H54 (cell line): Measurements from ENCODE around the gene SMARCAD1.
A peak's percentile ranks its signal among the peaks of the same experiment; 100 is the strongest.

Experiments used
- DNase-seq: peaks from one replicate; pipeline ENCODE4 v3.0.0; 2011; ENCODE audit warnings: low spot score, mixed read lengths; ENCODE audit not compliant: insufficient read length
- FAIRE-seq: peaks from 3 replicates; lab custom pipeline; 2011; peaks lifted over from hg19 to GRCh38; lab: Jason Lieb, UNC
- POLR2A ChIP-seq: IDR thresholded peaks from 2 replicates; pipeline ENCODE4 v1.6.1; 2011; ENCODE audit warnings: low read depth, mild to moderate bottlenecking, low read length

SMARCAD1 gene

GRCh38 chr4:94214703-94215319, 7.1 kb downstream of the SMARCAD1 start:
- FAIRE-seq, result no peak
- no peak for TF ChIP-seq POLR2A
- no peak for DNase-seq

- FAIRE-seq (no peak), DNase-seq (no peak)
- no peak for TF ChIP-seq POLR2A
Observed at GRCh38 chr4:94216394-94216793, 8.7 kb downstream of the SMARCAD1 start.

DNA sequence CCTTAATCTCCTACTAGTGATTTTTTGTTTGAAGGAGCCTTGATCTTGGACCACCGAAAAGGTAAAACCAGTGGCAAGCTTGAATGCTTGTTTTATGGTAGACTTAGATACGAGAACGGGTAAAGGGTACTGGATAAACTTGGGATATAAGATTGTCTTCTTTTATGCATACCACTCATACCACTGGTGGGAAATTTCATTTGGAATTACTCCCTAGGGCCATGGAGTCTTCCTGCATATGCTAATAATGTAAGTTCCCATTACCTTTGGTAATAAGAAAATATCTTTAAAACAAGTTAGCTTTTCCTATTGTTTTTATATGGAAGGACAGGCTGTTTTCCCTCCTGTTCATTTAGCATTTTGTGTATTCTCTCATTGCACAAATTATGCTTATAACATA, 11.7 kb downstream of the SMARCAD1 start:
- FAIRE-seq, result no peak
- TF ChIP-seq POLR2A, result no peak
- no peak for DNase-seq

- FAIRE-seq (no peak), DNase-seq (no peak)
- no peak for TF ChIP-seq POLR2A
Observed at GRCh38 chr4:94221916-94222315, 14.3 kb downstream of the SMARCAD1 start.

DNA sequence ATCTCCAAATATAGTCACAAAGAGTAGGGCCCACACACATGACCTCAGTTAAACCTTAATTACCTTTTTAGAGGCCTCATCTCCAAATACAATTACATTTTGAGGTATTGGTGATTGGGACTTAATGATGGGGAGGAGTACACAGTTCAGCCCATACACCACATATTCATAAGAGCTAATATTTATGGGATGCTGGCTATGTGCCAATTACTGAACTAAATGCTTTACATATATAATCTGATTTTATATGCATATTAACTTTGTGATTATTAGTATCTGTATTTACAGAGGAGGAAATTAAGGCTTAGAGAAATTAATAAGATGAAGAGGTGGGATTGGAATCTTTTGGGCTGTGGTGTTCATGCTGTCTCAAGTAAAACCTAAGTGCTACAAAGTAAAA, 17.8 kb downstream of the SMARCAD1 start:
- no peak for FAIRE-seq
- no peak for TF ChIP-seq POLR2A
- DNase-seq, result no peak

GRCh38 chr4:94226763-94227162, 19.1 kb downstream of the SMARCAD1 start:
- TF ChIP-seq POLR2A, result no peak
- DNase-seq, result no peak
- no peak for FAIRE-seq

DNA sequence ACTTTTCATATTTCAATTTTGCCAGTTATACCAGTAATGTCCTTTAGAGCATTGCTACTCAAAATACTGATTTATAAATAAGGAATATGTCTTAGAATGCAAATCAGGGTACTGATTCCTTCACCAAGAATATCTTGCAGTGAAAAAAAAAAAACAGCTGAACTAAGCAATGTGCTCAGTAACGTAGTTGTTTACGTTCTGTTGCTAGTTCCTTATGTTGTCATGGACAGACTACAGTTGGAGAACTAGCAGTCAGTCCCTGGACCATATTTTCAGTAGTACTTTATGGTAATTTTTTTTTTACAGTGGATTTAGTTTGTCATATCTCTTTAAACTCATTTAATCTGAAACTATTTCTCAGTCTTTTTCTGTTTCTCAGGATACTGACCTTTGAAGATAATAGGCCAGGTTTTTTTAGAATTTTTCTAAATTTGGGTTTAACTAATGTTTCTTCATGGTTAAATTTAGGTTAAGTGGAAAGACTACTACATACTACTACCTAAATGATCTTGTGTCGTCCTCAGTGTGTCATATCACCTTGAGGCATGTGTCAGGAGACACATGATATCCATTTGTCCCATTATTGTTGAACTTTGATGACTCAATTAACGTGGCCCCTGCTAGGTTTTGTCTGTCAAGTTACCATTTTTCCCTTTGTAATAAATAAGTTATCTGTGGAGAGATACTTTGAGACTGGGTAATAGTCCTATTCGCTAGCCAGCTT, 21.0 kb downstream of the SMARCAD1 start:
- TF ChIP-seq POLR2A, result no peak
- FAIRE-seq (no peak), DNase-seq (no peak)

- TF ChIP-seq POLR2A, result no peak
- FAIRE-seq (no peak), DNase-seq (no peak)
Observed at GRCh38 chr4:94232519-94232918, 24.9 kb downstream of the SMARCAD1 start.

DNA sequence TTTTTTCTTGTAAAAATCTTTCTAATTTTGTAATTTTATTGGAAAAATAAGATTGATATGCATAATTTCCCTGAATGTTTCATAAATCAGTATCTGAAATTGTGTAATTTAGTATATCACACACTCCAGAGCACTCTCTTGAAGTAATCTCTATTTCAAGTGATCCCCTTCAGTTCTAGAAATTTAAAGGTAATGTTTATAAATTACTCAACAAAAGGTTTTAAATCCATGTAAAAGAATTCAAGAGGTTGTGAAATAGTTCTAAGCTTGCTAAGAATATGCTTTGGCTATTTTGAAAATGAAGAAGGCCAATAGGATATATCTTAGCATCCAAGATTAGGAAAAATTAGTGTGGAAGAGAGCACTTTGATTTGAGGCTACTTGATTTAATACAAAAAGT, 28.2 kb downstream of the SMARCAD1 start:
- no peak for TF ChIP-seq POLR2A
- FAIRE-seq (no peak), DNase-seq (no peak)

DNA sequence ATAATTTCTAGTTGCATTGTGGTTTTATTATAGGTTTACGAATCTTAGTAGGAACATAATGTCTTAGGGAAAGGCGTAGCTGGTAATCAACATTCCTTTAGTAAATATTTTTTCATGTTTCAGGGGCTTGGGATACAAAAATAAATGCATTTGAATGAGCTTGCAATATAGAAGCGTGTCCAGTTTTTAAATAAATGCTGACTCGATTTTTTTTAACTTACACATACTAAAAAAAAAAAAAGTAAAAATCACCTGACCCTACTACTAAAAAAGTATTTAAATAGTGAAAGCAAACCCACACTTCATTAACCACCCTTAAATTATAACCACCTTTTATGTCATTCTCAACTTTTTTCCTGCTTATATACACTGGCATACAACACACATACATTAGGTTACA, 29.6 kb downstream of the SMARCAD1 start:
- no peak for FAIRE-seq

GRCh38 chr4:94238160-94238559, 30.5 kb downstream of the SMARCAD1 start:
- TF ChIP-seq POLR2A, result no peak
- DNase-seq (no peak), FAIRE-seq (no peak)

More for the DNA sequence above, 29.6 kb downstream of the SMARCAD1 start:
- DNase-seq, result no peak
- no peak for TF ChIP-seq POLR2A

DNA sequence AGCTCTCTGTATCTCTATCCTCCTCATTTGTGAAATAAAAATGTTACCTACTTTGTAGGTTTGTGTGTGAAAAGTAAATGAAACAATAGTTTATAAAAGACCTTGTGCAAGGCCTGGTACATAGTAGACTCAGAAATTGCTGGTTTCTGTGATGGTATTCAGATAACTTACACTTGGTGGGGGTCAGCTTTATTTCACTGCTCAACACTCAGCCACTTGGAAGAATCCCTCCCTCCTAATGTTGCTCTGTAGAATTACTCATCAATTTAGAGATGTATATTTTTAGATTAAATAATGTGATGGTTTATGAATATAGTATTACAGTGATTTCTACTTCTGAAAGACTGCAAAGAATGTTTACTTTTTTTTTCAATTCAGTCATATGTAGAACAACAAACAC, 32.7 kb downstream of the SMARCAD1 start:
- FAIRE-seq (no peak), DNase-seq (no peak)
- no peak for TF ChIP-seq POLR2A

DNA sequence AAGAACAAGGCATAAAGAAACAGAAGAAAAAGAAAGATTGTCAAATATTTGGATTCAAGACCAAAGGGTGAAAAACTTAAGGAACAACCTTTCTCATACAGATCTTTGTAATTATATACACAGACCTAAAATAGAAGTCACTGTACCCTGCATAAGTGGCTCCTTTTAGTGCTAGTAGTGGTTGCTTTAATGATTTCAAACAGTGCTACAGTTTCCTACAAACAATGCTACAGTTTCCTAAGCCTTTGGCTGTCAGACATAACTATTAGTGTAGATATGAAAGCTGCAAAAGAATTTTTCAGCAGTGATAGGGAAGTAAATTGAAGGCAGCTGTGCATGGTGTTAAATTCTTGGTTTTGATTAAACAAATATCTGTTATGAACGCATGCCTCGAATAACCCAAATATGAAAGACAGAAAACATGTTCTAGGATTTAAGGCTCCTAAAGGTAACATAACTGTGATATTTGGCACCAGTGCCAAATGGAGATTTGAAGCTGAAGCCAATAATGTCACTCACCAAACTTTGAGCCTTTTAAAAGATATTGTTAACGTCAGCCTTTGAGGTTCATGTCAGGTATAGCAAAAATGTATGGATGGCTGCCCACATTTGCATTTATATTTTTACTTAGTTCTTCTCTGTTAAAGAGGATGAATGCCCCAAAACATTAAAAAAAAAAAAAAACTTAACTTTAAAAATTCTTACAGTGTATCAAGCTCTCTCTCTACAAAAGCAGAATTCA, 36.6 kb downstream of the SMARCAD1 start:
- FAIRE-seq, result no peak
- DNase-seq, result no peak
- TF ChIP-seq POLR2A, result no peak

DNA sequence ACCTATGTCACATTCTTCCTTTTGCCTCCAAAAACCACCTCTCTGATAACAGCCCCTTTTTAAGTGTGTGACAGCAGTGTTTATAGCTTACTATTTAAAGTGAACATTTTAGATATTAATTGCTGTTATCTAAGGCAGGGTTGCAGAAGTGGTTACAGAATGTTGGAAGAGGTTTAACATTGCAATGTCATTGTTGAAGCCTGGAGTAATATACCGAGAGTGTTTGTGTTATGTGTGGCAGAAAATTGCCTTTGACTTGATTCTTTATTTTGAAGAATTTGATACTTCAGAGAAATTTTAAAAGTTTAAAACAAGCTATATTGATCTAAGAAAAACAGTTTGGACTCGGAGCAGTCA, 37.1 kb downstream of the SMARCAD1 start:
- TF ChIP-seq POLR2A, result no peak
- FAIRE-seq (no peak), DNase-seq (no peak)

- FAIRE-seq (peak; percentile 11), DNase-seq (no peak)
- TF ChIP-seq POLR2A, result no peak
Observed at GRCh38 chr4:94251094-94251493, 43.4 kb downstream of the SMARCAD1 start.
